A673 (cell line): ENCODE results near the gene SNAP91. TPM values are rescaled to one million over a fixed set of nuclear protein-coding genes. Genes with fewer than 3 reads are reported as not detected.
"Not testable (repeated sequence)": the region's sequence is repeated elsewhere in the genome, so short reads cannot be mapped to it uniquely, and the experiment has no call there.

ENCODE experiments used
- BruUV-seq: library from RNA; stranded (reverse); fragments of 400-500 nt; replicated peaks from 2 replicates; lab custom pipeline; 2021; lab: Mats Ljungman, UMichigan
- CTCF ChIA-PET: fragments of 300-600 bp; sonication (Branson Sonifier 250); formaldehyde crosslinking; loops from one replicate; lab custom pipeline; 2022; ENCODE audit warnings: antibody characterized with exemption; lab: Charles Lee
- POLR2A ChIA-PET: fragments of 300-600 bp; sonication (Branson Sonifier 250); formaldehyde crosslinking; loops from one replicate; lab custom pipeline; 2022; ENCODE audit warnings: antibody characterized with exemption; ENCODE audit not compliant: low non-redundant PET; lab: Charles Lee
- DNase-seq: peaks from one replicate; pipeline ENCODE4 v3.0.0-alpha.2; 2015; ENCODE audit warnings: low spot score
- H3K27ac ChIP-seq: fragments of 200-600 bp; sonication (generic); 2 replicates; pipeline ENCODE4 v1.5.1; 2016; ENCODE audit warnings: mixed run types, low read depth, mild to moderate bottlenecking, mixed read lengths, antibody characterized with exemption, low read length; ENCODE audit not compliant: poor library complexity, severe bottlenecking
- H3K27me3 ChIP-seq: fragments of 200-600 bp; sonication (generic); replicated peaks from 2 replicates; pipeline ENCODE4 v1.6.1; 2017; ENCODE audit warnings: mixed run types, low read depth, mild to moderate bottlenecking, mixed read lengths, antibody characterized with exemption, low read length; ENCODE audit not compliant: insufficient read depth, poor library complexity
- H3K36me3 ChIP-seq: fragments of 200-600 bp; sonication (generic); 2 replicates; pipeline ENCODE4 v1.6.1; 2016; ENCODE audit warnings: mixed run types, mild to moderate bottlenecking, mixed read lengths, antibody characterized with exemption, low read length; ENCODE audit not compliant: insufficient read depth, poor library complexity, severe bottlenecking
- H3K4me1 ChIP-seq: fragments of 200-600 bp; sonication (generic); 2 replicates; pipeline ENCODE4 v1.6.1; 2017; ENCODE audit warnings: mixed run types, mild to moderate bottlenecking, mixed read lengths, antibody characterized with exemption, low read length; ENCODE audit not compliant: insufficient read depth, poor library complexity, severe bottlenecking
- H3K4me3 ChIP-seq: fragments of 200-600 bp; sonication (generic); 2 replicates; pipeline ENCODE4 v1.5.1; 2016; ENCODE audit warnings: low read depth, mixed run types, mild to moderate bottlenecking, mixed read lengths, low read length; ENCODE audit not compliant: poor library complexity, severe bottlenecking
- H3K9me3 ChIP-seq: fragments of 200-600 bp; sonication (generic); 2 replicates; pipeline ENCODE4 v1.6.1; 2016; ENCODE audit warnings: mixed run types, low read depth, mild to moderate bottlenecking, mixed read lengths, antibody characterized with exemption, low read length; ENCODE audit not compliant: poor library complexity, severe bottlenecking
- CTCF ChIP-seq: fragments of 300-800, 200-600 bp; sonication (generic); conservative IDR thresholded peaks from 2 replicates; pipeline ENCODE4 v1.5.1; 2017; ENCODE audit warnings: low read depth, mild to moderate bottlenecking, antibody characterized with exemption, low read length, moderate library complexity, mixed read lengths
- EZH2 ChIP-seq: fragments of 200-600 bp; sonication (generic); IDR thresholded peaks from 2 replicates; pipeline ENCODE4 v1.6.1; 2017; ENCODE audit warnings: borderline replicate concordance, low read depth, mild to moderate bottlenecking, mixed read lengths, antibody characterized with exemption, low read length; ENCODE audit not compliant: poor library complexity, severe bottlenecking
- intact Hi-C: fragments of 100-400 bp; cut with micrococcal nuclease; formaldehyde crosslinking; loops from one replicate; pipeline ENCODE4 v1.10.0; 2022; ENCODE audit not compliant: unreplicated experiment
- total RNA-seq: library from RNA; stranded (reverse); gene quantifications from 2 replicates; pipeline ENCODE4 v1.2.3, GENCODE V29; 2021

SNAP91 gene
- total RNA-seq, 1 experiment from 2014 or later = 0.62 TPM

- H3K4me1 ChIP-seq = no peaks in the 10 kb centered on the region
- DNase-seq = no peak
- ChIA-PET CTCF (no interaction called here), POLR2A (no interaction called here)
- H3K27ac ChIP-seq = no peak overlapping the region
- intact Hi-C loops = no loop called here
- no peak overlapping the region for H3K4me3 ChIP-seq
- H3K36me3 ChIP-seq = no peaks in the 10 kb centered on the region
- no peaks in the 10 kb centered on the region for H3K27me3 ChIP-seq
- no TSS peak for BruUV-seq
- no peaks in the 10 kb centered on the region for H3K9me3 ChIP-seq
- TF ChIP-seq EZH2 (no peak), CTCF (no peak)
Observed at GRCh38 chr6:83633149-83633548, 75.8 kb downstream of the SNAP91 start.

GRCh38 chr6:83629908-83630307, 79.0 kb downstream of the SNAP91 start:
- H3K9me3 ChIP-seq, BruUV-seq, intact Hi-C loops: not testable (repeated sequence)

GRCh38 chr6:83615025-83615999, 93.6 kb downstream of the SNAP91 start:
- H3K27me3 ChIP-seq = peaks cover 2% of the 10 kb centered on the region
- POLR2A ChIA-PET = interaction anchor here (0.7 kb wide), 1 partner anchor 1709 kb away, joined by 5 read pairs; no protein-coding TSS in a partner anchor
- intact Hi-C loops = loop anchor here (2.0 to 10.0 kb wide), 5 partner anchors 189 to 1699 kb away; partner anchors contain the start of genes CYB5R4 and RIPPLY2
- H3K4me3 ChIP-seq = no peak overlapping the region
- TF ChIP-seq EZH2 (no peak), CTCF (peak; percentile 76)
- CTCF ChIA-PET = interaction anchor here (0.5 to 1.4 kb wide), 7 partner anchors 8 to 1352 kb away, joined by 3 to 8 read pairs (median 3); partner anchors contain the start of gene DOP1A
- peak; percentile 67 for DNase-seq
- H3K9me3 ChIP-seq = no peaks in the 10 kb centered on the region
- no peak overlapping the region for H3K27ac ChIP-seq
- H3K4me1 ChIP-seq = no peaks in the 10 kb centered on the region
- no TSS peak for BruUV-seq
- no peaks in the 10 kb centered on the region for H3K36me3 ChIP-seq

More at GRCh38 chr6:83629908-83630307, 79.0 kb downstream of the SNAP91 start:
- H3K4me1 ChIP-seq, H3K27ac ChIP-seq, H3K36me3 ChIP-seq, H3K27me3 ChIP-seq, DNase-seq, CTCF ChIA-PET, POLR2A ChIA-PET, H3K4me3 ChIP-seq: not testable (repeated sequence)
